Neutrophil (primary cell): Measurements from ENCODE around the gene TNFRSF14.

Source experiments
- H3K27ac ChIP-seq: fragments of 200-600 bp; sonication (generic); 2 replicates; pipeline ENCODE4 v1.5.1; 2016; ENCODE audit warnings: mild to moderate bottlenecking, moderate library complexity
- H3K27me3 ChIP-seq: fragments of 200-600 bp; sonication (generic); 2 replicates; pipeline ENCODE4 v1.6.0; 2016; ENCODE audit warnings: mild to moderate bottlenecking
- H3K36me3 ChIP-seq: fragments of 200-600 bp; sonication (generic); 2 replicates; pipeline ENCODE4 v1.5.1; 2017
- H3K4me1 ChIP-seq, 2 experiments: fragments of 200-600 bp in 1 of 2; sonication (generic) in 1 of 2; 1 replicate in 1 of 2; 2 replicates in 1 of 2; pipeline versions ENCODE4 v1.5.1 to v1.6.1; 2013 to 2016; ENCODE audit warnings: low read depth in 1 of 2, low read length in 1 of 2, mild to moderate bottlenecking in 1 of 2, moderate library complexity in 1 of 2; ENCODE audit not compliant: control insufficient read depth in 1 of 2, insufficient read depth in 1 of 2
- H3K4me3 ChIP-seq, 2 experiments: fragments of 200-600 bp in 1 of 2; sonication (generic) in 1 of 2; 1 replicate in 1 of 2; 2 replicates in 1 of 2; pipeline ENCODE4 v1.5.1; 2013 to 2016; ENCODE audit warnings: low read depth in 1 of 2, low read length in 1 of 2, mild to moderate bottlenecking in 1 of 2, moderate library complexity in 1 of 2
- H3K9me3 ChIP-seq: fragments of 200-600 bp; sonication (generic); 2 replicates; pipeline ENCODE4 v1.5.1; 2016
- CTCF ChIP-seq: fragments of 200-600 bp; sonication (generic); IDR thresholded peaks from 2 replicates; pipeline ENCODE4 v1.5.1; 2016; ENCODE audit warnings: antibody characterized with exemption

Gene TNFRSF14

GRCh38 chr1:2554621-2555387 is 1.4 kb upstream of the TNFRSF14 start:
- Histone ChIP-seq H3K36me3 (peaks cover 24% of the 10 kb centered on the region), H3K27me3 (no peaks in the 10 kb centered on the region), H3K4me1 (peaks cover 45 to 48% of the 10 kb centered on the region in 2 experiments), H3K4me3 (peak overlapping the region; percentile 93 to 98), H3K27ac (peak overlapping the region; percentile 99), H3K9me3 (no peaks in the 10 kb centered on the region)
- TF ChIP-seq CTCF: peak; percentile 30

- Histone ChIP-seq H3K4me1 (peaks cover 42 to 44% of the 10 kb centered on the region in 2 experiments), H3K27me3 (no peaks in the 10 kb centered on the region), H3K4me3 (peak overlapping the region; percentile 93 to 98), H3K36me3 (peaks cover 34% of the 10 kb centered on the region), H3K9me3 (no peaks in the 10 kb centered on the region), H3K27ac (peak overlapping the region; percentile 99)
- no peak for TF ChIP-seq CTCF
Measured at GRCh38 chr1:2555634-2556276, 416 bp upstream of the TNFRSF14 start.

- Histone ChIP-seq H3K4me3 (peak overlapping the region; percentile 93 to 98), H3K4me1 (peaks cover 42 to 44% of the 10 kb centered on the region in 2 experiments), H3K27ac (peak overlapping the region; percentile 99), H3K9me3 (no peaks in the 10 kb centered on the region), H3K36me3 (peaks cover 45% of the 10 kb centered on the region), H3K27me3 (no peaks in the 10 kb centered on the region)
- TF ChIP-seq CTCF: no peak
Measured at GRCh38 chr1:2556678-2557481, 709 bp downstream of the TNFRSF14 start.

GRCh38 chr1:2557482-2558400 is 1.6 kb downstream of the TNFRSF14 start:
- H3K4me3 ChIP-seq: peak overlapping the region; percentile 93 to 98
- peaks cover 54% of the 10 kb centered on the region for H3K36me3 ChIP-seq
- peaks cover 42 to 44% of the 10 kb centered on the region in 2 experiments for H3K4me1 ChIP-seq
- H3K27ac ChIP-seq: peak overlapping the region; percentile 99
- no peaks in the 10 kb centered on the region for H3K27me3 ChIP-seq
- TF ChIP-seq CTCF: no peak
- no peaks in the 10 kb centered on the region for H3K9me3 ChIP-seq

GRCh38 chr1:2558420-2558819 is 2.2 kb downstream of the TNFRSF14 start:
- H3K36me3 ChIP-seq: peaks cover 61% of the 10 kb centered on the region
- no peak for TF ChIP-seq CTCF
- H3K4me3 ChIP-seq: peak overlapping the region in 1 of 2 experiments; percentile 93
- peaks cover 42 to 44% of the 10 kb centered on the region in 2 experiments for H3K4me1 ChIP-seq
- H3K9me3 ChIP-seq: no peaks in the 10 kb centered on the region
- peak overlapping the region; percentile 99 for H3K27ac ChIP-seq
- H3K27me3 ChIP-seq: no peaks in the 10 kb centered on the region
